Activated B cell treated with CpG ODN at 0.5 μM for 24 hours (primary cell): ENCODE data around the gene ALG10. TPM values are rescaled to one million over a fixed set of nuclear protein-coding genes. Genes with fewer than 3 reads are reported as not detected.
A peak's percentile ranks its signal among the peaks of the same experiment; 100 is the strongest.
"Not testable (repeated sequence)": the region's sequence is repeated elsewhere in the genome, so short reads cannot be mapped to it uniquely, and the experiment has no call there.

Experiments
- ATAC-seq: fragments of 200-7000 bp; cut with Tn5 transposase; one replicate; pipeline ENCODE4 v1.10.0; 2021; ENCODE audit warnings: low read depth, mild to moderate bottlenecking, moderate library complexity
- CTCF ChIA-PET: fragments of 350-600 bp; sonication (Branson Sonifier 250); formaldehyde crosslinking; loops from one replicate; lab custom pipeline; 2021; ENCODE audit warnings: antibody characterized with exemption; lab: Charles Lee
- POLR2A ChIA-PET: fragments of 350-600 bp; sonication (Branson Sonifier 250); formaldehyde crosslinking; loops from one replicate; lab custom pipeline; 2021; ENCODE audit warnings: antibody characterized with exemption; lab: Charles Lee
- DNase-seq: peaks from one replicate; pipeline ENCODE4 v3.0.0; 2022
- H3K27ac Mint-ChIP-seq: one replicate; pipeline ENCODE4 v1.8.0; 2020; ENCODE audit warnings: mixed read lengths
- H3K27me3 Mint-ChIP-seq: one replicate; pipeline ENCODE4 v1.8.0; 2021; ENCODE audit warnings: mixed read lengths
- H3K36me3 Mint-ChIP-seq: one replicate; pipeline ENCODE4 v1.8.0; 2021; ENCODE audit warnings: low read depth, mixed read lengths
- H3K4me1 Mint-ChIP-seq: one replicate; pipeline ENCODE4 v1.8.0; 2021; ENCODE audit warnings: mixed read lengths
- H3K4me3 Mint-ChIP-seq: one replicate; pipeline ENCODE4 v1.8.0; 2020; ENCODE audit warnings: mild to moderate bottlenecking, mixed read lengths
- H3K9me3 Mint-ChIP-seq: one replicate; pipeline ENCODE4 v1.8.0; 2020; ENCODE audit warnings: mixed read lengths
- CTCF ChIP-seq: fragments of 200-600 bp; IDR thresholded peaks from one replicate; pipeline ENCODE4 v1.8.0; 2022; ENCODE audit warnings: antibody characterized with exemption, mild to moderate bottlenecking
- intact Hi-C: fragments of 100-400 bp; cut with micrococcal nuclease; formaldehyde crosslinking; loops from one replicate; pipeline ENCODE4 v1.15.1; 2024
- total RNA-seq: library from RNA; stranded (reverse); gene quantifications from 2 replicates; pipeline ENCODE4 v1.2.3, GENCODE V29; 2022

ALG10 gene
- total RNA-seq, 1 donor from 2014 or later: 19.6 TPM

GRCh38 chr12:34033628-34034296 is 11.5 kb downstream of the ALG10 start:
- intact Hi-C loops: no loop called here
- CTCF ChIA-PET: interaction anchor here (0.7 kb wide), 1 partner anchor 1278 kb away, joined by 4 read pairs; the partner anchor contains the start of gene YARS2
- ATAC-seq: no peak
- H3K27ac Mint-ChIP-seq: no peak overlapping the region
- no peak for DNase-seq
- peaks cover 2% of the 10 kb centered on the region for H3K36me3 Mint-ChIP-seq
- H3K4me1 Mint-ChIP-seq: no peaks in the 10 kb centered on the region
- H3K27me3 Mint-ChIP-seq: no peaks in the 10 kb centered on the region
- peak; percentile 75 for TF ChIP-seq CTCF
- no peak overlapping the region for H3K4me3 Mint-ChIP-seq
- H3K9me3 Mint-ChIP-seq: no peaks in the 10 kb centered on the region
- POLR2A ChIA-PET: no interaction called here

GRCh38 chr12:34038357-34038756 is 16.1 kb downstream of the ALG10 start:
- POLR2A ChIA-PET, H3K4me3 Mint-ChIP-seq, intact Hi-C loops: not testable (repeated sequence)

GRCh38 chr12:34046570-34046969 is 24.3 kb downstream of the ALG10 start:
- intact Hi-C loops: no loop called here
- Mint-ChIP-seq H3K9me3 (peaks cover 12% of the 10 kb centered on the region), H3K27ac (no peak overlapping the region), H3K36me3 (no peaks in the 10 kb centered on the region), H3K27me3 (no peaks in the 10 kb centered on the region), H3K4me1 (no peaks in the 10 kb centered on the region), H3K4me3 (no peak overlapping the region)
- CTCF ChIA-PET: no interaction called here
- POLR2A ChIA-PET: no interaction called here
- no peak for DNase-seq
- TF ChIP-seq CTCF: no peak
- no peak for ATAC-seq

More at GRCh38 chr12:34038357-34038756, 16.1 kb downstream of the ALG10 start:
- H3K9me3 Mint-ChIP-seq, H3K36me3 Mint-ChIP-seq, H3K27ac Mint-ChIP-seq, ATAC-seq, H3K27me3 Mint-ChIP-seq, H3K4me1 Mint-ChIP-seq, DNase-seq: not testable (repeated sequence)
- CTCF ChIA-PET: interaction anchor here (0.6 kb wide), 1 partner anchor 91 kb away, joined by 3 read pairs; no protein-coding TSS in a partner anchor

- not testable (repeated sequence) for H3K4me1 Mint-ChIP-seq
Observed at GRCh38 chr12:34047855-34048254, 25.6 kb downstream of the ALG10 start.

GRCh38 chr12:34048714-34049113 is 26.4 kb downstream of the ALG10 start:
- Mint-ChIP-seq H3K27me3 (no peaks in the 10 kb centered on the region), H3K4me1 (no peaks in the 10 kb centered on the region), H3K27ac (no peak overlapping the region), H3K9me3 (peaks cover 19% of the 10 kb centered on the region), H3K36me3 (no peaks in the 10 kb centered on the region), H3K4me3 (no peak overlapping the region)
- no peak for TF ChIP-seq CTCF
- POLR2A ChIA-PET: no interaction called here
- no peak for DNase-seq
- CTCF ChIA-PET: no interaction called here
- ATAC-seq: no peak
- intact Hi-C loops: no loop called here

More at GRCh38 chr12:34047855-34048254, 25.6 kb downstream of the ALG10 start:
- ATAC-seq, DNase-seq, H3K4me3 Mint-ChIP-seq, CTCF ChIA-PET, intact Hi-C loops, POLR2A ChIA-PET, H3K36me3 Mint-ChIP-seq, H3K27me3 Mint-ChIP-seq, H3K27ac Mint-ChIP-seq: not testable (repeated sequence)
- H3K9me3 Mint-ChIP-seq: peaks cover 19% of the 10 kb centered on the region

GRCh38 chr12:34051486-34051885 is 29.2 kb downstream of the ALG10 start:
- CTCF ChIA-PET: no interaction called here
- no peak for DNase-seq
- H3K4me3 Mint-ChIP-seq: no peak overlapping the region
- intact Hi-C loops: no loop called here
- POLR2A ChIA-PET: no interaction called here
- TF ChIP-seq CTCF: no peak
- H3K27ac Mint-ChIP-seq: no peak overlapping the region
- ATAC-seq: no peak
- H3K9me3 Mint-ChIP-seq: peaks cover 19% of the 10 kb centered on the region
- no peaks in the 10 kb centered on the region for H3K36me3 Mint-ChIP-seq
- peaks cover 2% of the 10 kb centered on the region for H3K4me1 Mint-ChIP-seq
- no peaks in the 10 kb centered on the region for H3K27me3 Mint-ChIP-seq
